Endodermal cell (in vitro differentiated cells): Measurements from ENCODE around the gene CARS2. TPM values are rescaled to one million over a fixed set of nuclear protein-coding genes. Genes with fewer than 3 reads are reported as not detected.

ENCODE experiments used
- DNase-seq: peaks from one replicate; pipeline ENCODE4 v3.0.0-alpha.2; 2017
- H3K27ac ChIP-seq: 2 replicates; pipeline ENCODE4 v1.5.1; 2013; ENCODE audit warnings: mild to moderate bottlenecking, low read depth, low read length, moderate library complexity
- H3K27me3 ChIP-seq: 2 replicates; pipeline ENCODE4 v1.6.1; 2013; ENCODE audit warnings: mild to moderate bottlenecking, low read length, moderate library complexity; ENCODE audit not compliant: insufficient read depth, control insufficient read depth, poor library complexity, severe bottlenecking
- H3K36me3 ChIP-seq: 2 replicates; pipeline ENCODE4 v1.7.0; 2013; ENCODE audit warnings: mild to moderate bottlenecking, low read length, moderate library complexity; ENCODE audit not compliant: control insufficient read depth, insufficient read depth
- H3K4me1 ChIP-seq: one replicate; pipeline ENCODE4 v1.7.0; 2013; ENCODE audit warnings: low read length; ENCODE audit not compliant: control insufficient read depth, insufficient read depth
- H3K4me3 ChIP-seq: 2 replicates; pipeline ENCODE4 v1.5.1; 2013; ENCODE audit warnings: mild to moderate bottlenecking, low read length, moderate library complexity
- H3K9ac ChIP-seq: 2 replicates; pipeline ENCODE4 v1.6.1; 2013; ENCODE audit warnings: mild to moderate bottlenecking, low read length, moderate library complexity; ENCODE audit not compliant: poor library complexity, severe bottlenecking; ENCODE audit errors: extremely low read depth
- H3K9me3 ChIP-seq: 2 replicates; pipeline ENCODE4 v1.6.1; 2013; ENCODE audit warnings: mild to moderate bottlenecking, low read length, moderate library complexity; ENCODE audit not compliant: control insufficient read depth
- H3K27ac Mint-ChIP-seq: 2 replicates; pipeline ENCODE4 v1.8.0; 2020; ENCODE audit warnings: mixed read lengths
- H3K27me3 Mint-ChIP-seq: 2 replicates; pipeline ENCODE4 v1.8.0; 2021; ENCODE audit warnings: mild to moderate bottlenecking, mixed read lengths; ENCODE audit not compliant: insufficient read depth
- H3K36me3 Mint-ChIP-seq: 2 replicates; pipeline ENCODE4 v1.8.0; 2020; ENCODE audit warnings: low read depth, mixed read lengths
- H3K4me1 Mint-ChIP-seq: 2 replicates; pipeline ENCODE4 v1.8.0; 2020; ENCODE audit warnings: mixed read lengths
- H3K4me3 Mint-ChIP-seq: 2 replicates; pipeline ENCODE4 v1.8.0; 2020; ENCODE audit warnings: mild to moderate bottlenecking, moderate library complexity, mixed read lengths
- H3K9me3 Mint-ChIP-seq: 2 replicates; pipeline ENCODE4 v1.8.0; 2020; ENCODE audit warnings: mild to moderate bottlenecking, mixed read lengths
- WGBS, 2 experiments: methylation state at CpG; one replicate each; pipeline versions ENCODE4 v1.1.5 to v1.1.7; 2013; ENCODE audit warnings: missing lambda C conversion rate in 2 of 2, mixed read lengths in 1 of 2; ENCODE audit not compliant: insufficient coverage in 1 of 2, insufficient read length in 1 of 2; 5-methylcytosine and 5-hydroxymethylcytosine counted together
- total RNA-seq, 2 donors: library from RNA; stranded (reverse); fragmentation: NEBNext Ultra II Directional in 1 of 2; extraction: Animal tissue kit (Norgen Biotek cat#: 25700) in 1 of 2; gene quantifications; 2 replicates in 1 of 2; 3 replicates in 1 of 2; pipeline ENCODE4 v1.2.1, GENCODE V29; 2021
- TF ChIP-seq, protein P1 (sequence below): fragments of 200-600 bp; sonication (generic); conservative IDR thresholded peaks from 2 replicates; pipeline ENCODE4 v1.5.0; 2021; ENCODE audit warnings: antibody characterized with exemption, mild to moderate bottlenecking

Gene CARS2
- total RNA-seq, 2 donors from 2014 or later, result 53.0 to 53.2 TPM

DNA sequence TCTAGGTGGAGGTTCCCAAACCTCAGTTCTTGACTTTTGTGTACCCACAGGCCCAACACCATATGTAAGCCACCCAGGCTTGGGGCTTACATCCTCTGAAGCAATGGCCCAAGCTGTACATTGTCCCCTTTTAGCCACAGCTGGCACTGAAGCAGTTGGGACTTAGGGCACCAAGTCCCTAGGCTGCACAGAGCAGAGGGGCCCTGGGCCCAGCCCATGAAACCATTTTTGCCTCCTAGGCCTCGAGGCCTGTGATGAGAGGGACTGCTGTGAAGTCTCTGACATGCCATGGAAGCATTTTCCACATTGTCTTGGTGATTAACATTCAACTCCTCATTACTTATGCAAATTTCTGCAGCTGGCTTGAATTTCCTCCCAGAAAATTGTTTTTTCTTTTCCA, 37.8 kb upstream of the CARS2 start:
- H3K4me3 ChIP-seq, result no peak overlapping the region
- Mint-ChIP-seq H3K4me3 (no peak overlapping the region), H3K4me1 (peaks cover 2% of the 10 kb centered on the region), H3K27ac (no peak overlapping the region), H3K27me3 (no peaks in the 10 kb centered on the region), H3K36me3 (peaks cover under 1% of the 10 kb centered on the region), H3K9me3 (peaks cover 50% of the 10 kb centered on the region)
- H3K4me1 ChIP-seq, result no peaks in the 10 kb centered on the region
- TF ChIP-seq, protein P1, sequence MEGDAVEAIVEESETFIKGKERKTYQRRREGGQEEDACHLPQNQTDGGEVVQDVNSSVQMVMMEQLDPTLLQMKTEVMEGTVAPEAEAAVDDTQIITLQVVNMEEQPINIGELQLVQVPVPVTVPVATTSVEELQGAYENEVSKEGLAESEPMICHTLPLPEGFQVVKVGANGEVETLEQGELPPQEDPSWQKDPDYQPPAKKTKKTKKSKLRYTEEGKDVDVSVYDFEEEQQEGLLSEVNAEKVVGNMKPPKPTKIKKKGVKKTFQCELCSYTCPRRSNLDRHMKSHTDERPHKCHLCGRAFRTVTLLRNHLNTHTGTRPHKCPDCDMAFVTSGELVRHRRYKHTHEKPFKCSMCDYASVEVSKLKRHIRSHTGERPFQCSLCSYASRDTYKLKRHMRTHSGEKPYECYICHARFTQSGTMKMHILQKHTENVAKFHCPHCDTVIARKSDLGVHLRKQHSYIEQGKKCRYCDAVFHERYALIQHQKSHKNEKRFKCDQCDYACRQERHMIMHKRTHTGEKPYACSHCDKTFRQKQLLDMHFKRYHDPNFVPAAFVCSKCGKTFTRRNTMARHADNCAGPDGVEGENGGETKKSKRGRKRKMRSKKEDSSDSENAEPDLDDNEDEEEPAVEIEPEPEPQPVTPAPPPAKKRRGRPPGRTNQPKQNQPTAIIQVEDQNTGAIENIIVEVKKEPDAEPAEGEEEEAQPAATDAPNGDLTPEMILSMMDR, result no peak
- H3K27ac ChIP-seq, result no peak overlapping the region
- no peak overlapping the region for H3K9ac ChIP-seq
- H3K27me3 ChIP-seq, result no peaks in the 10 kb centered on the region
- no peaks in the 10 kb centered on the region for H3K36me3 ChIP-seq
- H3K9me3 ChIP-seq, result peaks cover 36% of the 10 kb centered on the region
- 94 to 100% methylated on average over 1 of the region's 1 CpG for WGBS, 2 experiments
- DNase-seq, result no peak

DNA sequence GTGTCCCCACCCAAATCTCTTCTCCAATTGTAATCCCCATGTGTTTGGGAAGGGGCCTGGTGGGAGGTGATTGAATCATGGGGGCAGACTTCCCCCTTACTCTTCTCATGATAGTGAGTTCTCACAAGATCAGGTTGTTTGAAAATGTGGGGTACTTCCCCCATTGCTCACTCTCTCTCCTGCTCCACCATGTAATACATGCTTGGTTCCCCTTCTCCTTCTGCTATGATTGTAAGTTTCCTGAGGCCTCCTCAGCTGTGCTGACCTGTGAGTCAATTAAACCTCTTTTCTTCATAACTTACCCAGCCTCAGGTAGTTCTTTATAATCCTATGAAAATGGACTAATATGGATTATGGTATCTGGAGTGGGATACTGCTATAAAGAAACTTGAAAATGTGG, 31.6 kb upstream of the CARS2 start:
- TF ChIP-seq, protein P1, result no peak
- H3K9me3 Mint-ChIP-seq, result peaks cover 38% of the 10 kb centered on the region
- Histone ChIP-seq H3K9ac (no peak overlapping the region), H3K9me3 (peaks cover 23% of the 10 kb centered on the region), H3K4me1 (no peaks in the 10 kb centered on the region), H3K4me3 (no peak overlapping the region), H3K27me3 (no peaks in the 10 kb centered on the region), H3K27ac (no peak overlapping the region), H3K36me3 (no peaks in the 10 kb centered on the region)
- no peak overlapping the region for H3K27ac Mint-ChIP-seq
- H3K27me3 Mint-ChIP-seq, result no peaks in the 10 kb centered on the region
- H3K4me3 Mint-ChIP-seq, result no peak overlapping the region
- no peaks in the 10 kb centered on the region for H3K4me1 Mint-ChIP-seq
- no peak for DNase-seq
- H3K36me3 Mint-ChIP-seq, result peaks cover 9% of the 10 kb centered on the region

- H3K4me3 ChIP-seq, result no peak overlapping the region
- peaks cover 11% of the 10 kb centered on the region for H3K9me3 ChIP-seq
- Mint-ChIP-seq H3K4me1 (no peaks in the 10 kb centered on the region), H3K9me3 (peaks cover 22% of the 10 kb centered on the region), H3K36me3 (peaks cover 9% of the 10 kb centered on the region), H3K27ac (no peak overlapping the region), H3K4me3 (no peak overlapping the region), H3K27me3 (no peaks in the 10 kb centered on the region)
- no peak overlapping the region for H3K27ac ChIP-seq
- TF ChIP-seq, protein P1, result no peak
- H3K36me3 ChIP-seq, result no peaks in the 10 kb centered on the region
- 97 to 100% methylated on average over 3 to 5 of the region's 5 CpGs for WGBS, 2 experiments
- no peaks in the 10 kb centered on the region for H3K27me3 ChIP-seq
- no peak for DNase-seq
- no peak overlapping the region for H3K9ac ChIP-seq
- H3K4me1 ChIP-seq, result peaks cover 11% of the 10 kb centered on the region
Observed at GRCh38 chr13:110734561-110734960, 28.6 kb upstream of the CARS2 start.
